CD4-positive, alpha-beta T cell treated with Interferon gamma for 1 hour (primary cell): ENCODE measurements around the gene ASTN2.

Source experiments
- DNase-seq: peaks from one replicate; pipeline ENCODE4 v3.0.0-alpha.2; 2020

Gene ASTN2

GRCh38 chr9:116423149-116423548 lies 991.7 kb downstream of the ASTN2 start:
- DNase-seq: no peak

GRCh38 chr9:116422119-116422979 lies 992.5 kb downstream of the ASTN2 start:
- DNase-seq: no peak

- DNase-seq: no peak
Measured at GRCh38 chr9:116420993-116421538, 993.8 kb downstream of the ASTN2 start.

GRCh38 chr9:116419181-116419580 lies 995.7 kb downstream of the ASTN2 start:
- no peak for DNase-seq

GRCh38 chr9:116417464-116417863 lies 997.4 kb downstream of the ASTN2 start:
- DNase-seq: no peak

GRCh38 chr9:116416421-116416820 lies 998.4 kb downstream of the ASTN2 start:
- no peak for DNase-seq

- no peak for DNase-seq
Measured at GRCh38 chr9:116414374-116414773, 1000.5 kb downstream of the ASTN2 start.

GRCh38 chr9:116411506-116411905 lies 1003.4 kb downstream of the ASTN2 start:
- no peak for DNase-seq

- no peak for DNase-seq
Measured at GRCh38 chr9:116409638-116410037, 1005.2 kb downstream of the ASTN2 start.

GRCh38 chr9:116409129-116409528 lies 1005.7 kb downstream of the ASTN2 start:
- no peak for DNase-seq

GRCh38 chr9:116406469-116406868 lies 1008.4 kb downstream of the ASTN2 start:
- DNase-seq: no peak

GRCh38 chr9:116405321-116405720 lies 1009.5 kb downstream of the ASTN2 start:
- no peak for DNase-seq

GRCh38 chr9:116404228-116404627 lies 1010.6 kb downstream of the ASTN2 start:
- DNase-seq: no peak

GRCh38 chr9:116403171-116403570 lies 1011.7 kb downstream of the ASTN2 start:
- no peak for DNase-seq

GRCh38 chr9:116395699-116396037 lies 1019.2 kb downstream of the ASTN2 start:
- DNase-seq: no peak

GRCh38 chr9:116394894-116395698 lies 1019.8 kb downstream of the ASTN2 start:
- no peak for DNase-seq

- DNase-seq: no peak
Measured at GRCh38 chr9:116394070-116394469, 1020.8 kb downstream of the ASTN2 start.

- no peak for DNase-seq
Measured at GRCh38 chr9:116393198-116393597, 1021.7 kb downstream of the ASTN2 start.

- no peak for DNase-seq
Measured at GRCh38 chr9:116391306-116391900, 1023.5 kb downstream of the ASTN2 start.

GRCh38 chr9:116390303-116391228 lies 1024.3 kb downstream of the ASTN2 start:
- DNase-seq: no peak

GRCh38 chr9:116389541-116390302 lies 1025.1 kb downstream of the ASTN2 start:
- DNase-seq: no peak
